ENCODE measurements around the gene TMBIM1. TPM values are rescaled to one million over a fixed set of nuclear protein-coding genes. Genes with fewer than 3 reads are reported as not detected.
"Not testable (repeated sequence)": the region's sequence is repeated elsewhere in the genome, so short reads cannot be mapped to it uniquely, and the experiment has no call there.

The TMBIM1 gene
- total RNA-seq, 1 donor from 2014 or later = 109 TPM

DNA sequence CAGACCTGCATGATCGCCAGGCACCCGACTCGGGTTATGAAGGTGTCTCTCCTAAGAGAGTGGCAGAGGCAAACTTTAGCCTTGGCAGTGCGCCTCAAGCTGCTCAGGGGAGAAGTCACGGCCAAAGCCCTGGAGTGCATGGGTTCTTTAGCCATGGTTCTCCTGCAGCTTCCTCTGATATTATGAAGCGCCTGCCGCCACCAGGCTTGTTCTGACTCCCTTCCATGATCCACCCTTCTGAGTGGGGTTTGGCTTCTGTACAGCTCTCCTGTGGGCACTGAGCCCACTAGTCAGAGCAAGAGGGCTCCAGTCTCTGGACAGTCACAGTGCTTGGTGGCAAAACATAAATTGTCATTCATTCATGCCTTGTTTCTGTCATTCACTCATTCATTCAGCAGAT lies 25.9 kb upstream of the TMBIM1 start:
- TF ChIP-seq, protein P1, sequence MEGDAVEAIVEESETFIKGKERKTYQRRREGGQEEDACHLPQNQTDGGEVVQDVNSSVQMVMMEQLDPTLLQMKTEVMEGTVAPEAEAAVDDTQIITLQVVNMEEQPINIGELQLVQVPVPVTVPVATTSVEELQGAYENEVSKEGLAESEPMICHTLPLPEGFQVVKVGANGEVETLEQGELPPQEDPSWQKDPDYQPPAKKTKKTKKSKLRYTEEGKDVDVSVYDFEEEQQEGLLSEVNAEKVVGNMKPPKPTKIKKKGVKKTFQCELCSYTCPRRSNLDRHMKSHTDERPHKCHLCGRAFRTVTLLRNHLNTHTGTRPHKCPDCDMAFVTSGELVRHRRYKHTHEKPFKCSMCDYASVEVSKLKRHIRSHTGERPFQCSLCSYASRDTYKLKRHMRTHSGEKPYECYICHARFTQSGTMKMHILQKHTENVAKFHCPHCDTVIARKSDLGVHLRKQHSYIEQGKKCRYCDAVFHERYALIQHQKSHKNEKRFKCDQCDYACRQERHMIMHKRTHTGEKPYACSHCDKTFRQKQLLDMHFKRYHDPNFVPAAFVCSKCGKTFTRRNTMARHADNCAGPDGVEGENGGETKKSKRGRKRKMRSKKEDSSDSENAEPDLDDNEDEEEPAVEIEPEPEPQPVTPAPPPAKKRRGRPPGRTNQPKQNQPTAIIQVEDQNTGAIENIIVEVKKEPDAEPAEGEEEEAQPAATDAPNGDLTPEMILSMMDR (conservative IDR thresholded peaks at IDR 0.05; ENCODE audit: low read depth, low read length) = no peak
- H3K4me3 ChIP-seq (ENCODE audit: low read depth, low read length) = no peak overlapping the region
- DNase-seq (ENCODE audit: low read depth) = no peak

DNA sequence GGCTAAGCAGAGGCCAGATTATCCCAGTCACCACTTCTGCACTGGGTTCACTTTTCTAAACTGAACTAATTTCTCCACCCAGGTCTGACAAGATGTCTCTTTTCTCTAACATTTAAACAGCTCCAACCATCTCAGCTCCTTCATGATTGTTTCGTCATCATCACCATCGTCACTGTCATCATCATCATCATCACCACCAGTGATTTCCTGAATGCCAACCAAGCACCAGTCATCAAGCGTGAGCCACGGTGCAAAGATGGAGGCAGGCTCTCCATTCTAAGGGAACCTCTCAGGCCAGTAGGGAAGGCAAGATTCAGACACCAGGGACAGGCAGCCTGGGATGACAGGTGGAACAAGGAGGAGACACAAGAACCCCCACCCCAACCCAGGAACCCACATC lies 25.5 kb upstream of the TMBIM1 start:
- DNase-seq (ENCODE audit: low read depth) = no peak
- TF ChIP-seq, protein P1 (conservative IDR thresholded peaks at IDR 0.05; ENCODE audit: low read depth, low read length) = no peak
- no peak overlapping the region for H3K4me3 ChIP-seq (ENCODE audit: low read depth, low read length)

DNA sequence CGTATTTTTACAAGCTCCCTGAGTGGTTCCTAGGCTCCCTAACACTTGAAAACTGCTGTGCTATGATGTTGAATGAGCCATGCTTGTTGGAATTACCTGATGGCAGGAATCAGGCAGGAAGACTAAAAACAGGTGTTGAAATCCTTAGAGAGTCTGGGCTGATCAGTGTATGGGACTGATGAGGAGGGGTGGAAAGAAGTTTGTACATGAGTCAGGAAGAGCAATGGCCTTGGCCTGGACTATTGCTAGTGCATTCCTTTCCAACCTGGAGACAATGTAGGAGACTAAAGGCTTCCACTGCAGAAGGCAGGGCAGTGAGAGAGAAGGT lies 25.0 kb upstream of the TMBIM1 start:
- H3K4me3 ChIP-seq (ENCODE audit: low read depth, low read length) = no peak overlapping the region
- TF ChIP-seq, protein P1 (conservative IDR thresholded peaks at IDR 0.05; ENCODE audit: low read depth, low read length) = no peak
- DNase-seq (ENCODE audit: low read depth) = no peak

DNA sequence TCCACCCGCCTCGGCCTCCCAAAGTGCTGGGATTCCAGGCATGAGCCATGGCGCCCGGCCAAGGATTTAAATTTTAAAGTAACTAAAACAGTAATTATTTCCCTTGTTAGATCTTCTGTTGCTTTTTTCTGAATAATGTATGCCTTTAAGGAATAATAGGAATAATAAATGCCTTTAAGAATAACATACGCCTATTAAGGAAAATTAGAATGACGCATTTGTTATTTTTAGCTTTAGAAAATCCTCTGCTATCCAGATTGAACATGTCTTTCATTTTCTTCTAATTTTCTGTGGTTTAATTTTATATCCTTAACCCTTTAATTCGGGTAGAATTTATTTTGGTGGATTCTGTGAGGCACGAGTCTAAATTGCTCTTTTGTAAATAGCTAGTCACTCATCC lies 23.1 kb upstream of the TMBIM1 start:
- no peak overlapping the region for H3K4me3 ChIP-seq (ENCODE audit: low read depth, low read length)
- DNase-seq (ENCODE audit: low read depth) = no peak
- TF ChIP-seq, protein P1 (conservative IDR thresholded peaks at IDR 0.05; ENCODE audit: low read depth, low read length) = no peak

DNA sequence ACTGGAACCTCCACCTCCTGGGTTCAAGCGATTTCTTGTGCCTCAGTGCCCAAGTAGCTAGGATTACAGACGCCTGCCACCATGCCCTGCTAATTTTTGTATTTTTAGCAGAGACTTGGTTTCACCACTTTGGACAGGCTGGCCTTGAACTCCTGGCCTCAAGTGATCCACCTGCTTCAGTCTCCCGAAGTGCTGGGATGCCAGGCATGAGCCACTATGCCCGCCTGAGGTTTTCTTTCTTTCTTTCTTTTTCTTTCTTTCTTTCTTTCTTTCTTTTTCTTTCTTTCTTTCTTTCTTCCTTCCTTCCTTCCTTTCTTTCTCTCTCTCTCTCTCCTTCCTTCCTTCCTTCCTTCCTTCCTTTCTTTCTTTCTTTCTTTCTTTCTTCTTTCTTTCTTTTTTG lies 22.5 kb upstream of the TMBIM1 start:
- H3K4me3 ChIP-seq (ENCODE audit: low read depth, low read length); DNase-seq (ENCODE audit: low read depth): not testable (repeated sequence)

DNA sequence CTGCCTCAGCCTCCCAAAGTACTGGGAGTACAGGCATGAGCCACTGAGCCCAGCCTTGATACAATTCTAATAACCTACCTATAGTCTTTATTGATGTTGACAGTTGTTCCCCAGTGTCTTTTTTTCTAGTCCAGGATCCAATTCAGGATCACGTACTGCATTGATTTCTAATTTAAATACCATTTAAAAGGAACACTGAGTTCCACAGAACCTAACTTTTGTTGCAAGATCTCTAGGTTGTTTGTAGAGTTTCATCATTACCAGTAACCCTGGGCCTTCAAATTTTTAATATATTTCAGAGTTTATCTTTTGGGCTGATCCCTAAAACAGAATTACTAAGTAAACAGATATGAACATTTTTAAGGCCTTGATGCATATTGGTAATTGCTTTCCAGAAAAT lies 21.1 kb upstream of the TMBIM1 start:
- TF ChIP-seq, protein P1 (conservative IDR thresholded peaks at IDR 0.05; ENCODE audit: low read depth, low read length) = no peak
- DNase-seq (ENCODE audit: low read depth) = no peak
- no peak overlapping the region for H3K4me3 ChIP-seq (ENCODE audit: low read depth, low read length)

DNA sequence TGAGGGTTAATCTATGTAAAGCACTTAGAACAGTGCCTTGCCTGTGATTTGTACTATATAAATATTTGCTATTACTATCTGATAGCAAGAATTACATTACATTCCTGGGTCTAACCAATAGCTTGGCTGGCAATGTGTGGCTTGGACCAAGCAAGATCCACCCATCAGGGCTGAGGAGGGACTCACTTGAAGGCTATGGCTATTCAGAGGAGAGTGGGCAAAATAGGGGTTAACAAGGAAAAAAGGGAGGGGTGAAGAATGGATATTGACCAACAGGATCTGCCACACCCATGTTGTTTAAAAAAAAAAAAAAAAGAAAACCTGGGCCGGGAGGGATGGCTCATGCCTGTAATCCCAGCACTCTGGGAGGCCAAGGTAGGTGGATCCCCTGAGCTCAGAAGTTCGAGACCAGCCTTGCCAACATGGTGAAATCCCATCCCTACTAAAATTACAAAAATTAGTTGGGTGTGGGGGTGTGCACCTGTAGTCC lies 20.0 kb upstream of the TMBIM1 start:
- no peak overlapping the region for H3K4me3 ChIP-seq (ENCODE audit: low read depth, low read length)
- DNase-seq (ENCODE audit: low read depth) = no peak
- TF ChIP-seq, protein P1 (conservative IDR thresholded peaks at IDR 0.05; ENCODE audit: low read depth, low read length) = no peak

DNA sequence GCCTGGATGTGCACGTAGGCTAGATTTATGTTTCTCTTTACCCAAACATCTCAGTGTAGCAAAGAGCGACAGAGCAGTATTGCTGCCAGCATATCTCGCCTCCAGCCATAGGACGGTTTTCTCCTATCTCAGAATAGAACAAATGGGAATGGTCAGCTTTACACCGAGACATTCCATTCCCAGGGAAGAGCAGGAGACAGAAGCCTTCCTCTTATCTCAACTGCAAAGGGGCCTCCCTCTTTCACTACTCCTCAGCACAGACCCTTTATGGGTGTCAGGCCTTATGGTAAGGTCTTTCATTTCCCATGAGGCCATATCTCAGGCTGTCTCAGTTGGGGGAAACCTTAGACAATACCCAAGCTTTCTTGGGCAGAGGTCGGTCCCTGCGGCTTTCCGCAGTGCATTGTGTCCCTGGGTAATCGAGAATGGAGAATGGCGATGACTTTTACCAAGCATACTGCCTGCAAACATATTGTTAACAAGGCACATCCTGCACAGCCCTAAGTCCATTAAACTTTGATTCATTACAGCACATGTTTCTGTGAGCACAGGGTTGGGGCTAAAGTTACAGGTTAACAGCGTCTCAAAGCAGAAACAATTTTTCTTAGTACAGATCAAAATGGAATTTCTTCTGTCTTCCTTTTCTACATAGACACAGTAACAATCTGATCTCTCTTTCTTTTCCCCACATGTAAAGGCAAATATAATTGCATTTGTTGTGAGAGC lies 19.4 kb upstream of the TMBIM1 start:
- not testable (repeated sequence) for DNase-seq (ENCODE audit: low read depth); H3K4me3 ChIP-seq (ENCODE audit: low read depth, low read length)

All from epithelial cell of proximal tubule (primary cell).